ENCODE data around the gene BTG4.

- TF ChIP-seq, protein P1, sequence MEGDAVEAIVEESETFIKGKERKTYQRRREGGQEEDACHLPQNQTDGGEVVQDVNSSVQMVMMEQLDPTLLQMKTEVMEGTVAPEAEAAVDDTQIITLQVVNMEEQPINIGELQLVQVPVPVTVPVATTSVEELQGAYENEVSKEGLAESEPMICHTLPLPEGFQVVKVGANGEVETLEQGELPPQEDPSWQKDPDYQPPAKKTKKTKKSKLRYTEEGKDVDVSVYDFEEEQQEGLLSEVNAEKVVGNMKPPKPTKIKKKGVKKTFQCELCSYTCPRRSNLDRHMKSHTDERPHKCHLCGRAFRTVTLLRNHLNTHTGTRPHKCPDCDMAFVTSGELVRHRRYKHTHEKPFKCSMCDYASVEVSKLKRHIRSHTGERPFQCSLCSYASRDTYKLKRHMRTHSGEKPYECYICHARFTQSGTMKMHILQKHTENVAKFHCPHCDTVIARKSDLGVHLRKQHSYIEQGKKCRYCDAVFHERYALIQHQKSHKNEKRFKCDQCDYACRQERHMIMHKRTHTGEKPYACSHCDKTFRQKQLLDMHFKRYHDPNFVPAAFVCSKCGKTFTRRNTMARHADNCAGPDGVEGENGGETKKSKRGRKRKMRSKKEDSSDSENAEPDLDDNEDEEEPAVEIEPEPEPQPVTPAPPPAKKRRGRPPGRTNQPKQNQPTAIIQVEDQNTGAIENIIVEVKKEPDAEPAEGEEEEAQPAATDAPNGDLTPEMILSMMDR (IDR thresholded peaks at IDR 0.05) = no peak
- TF ChIP-seq POLR2A (IDR thresholded peaks at IDR 0.05) = no peak
- TF ChIP-seq POLR2AphosphoS5 (IDR thresholded peaks at IDR 0.05) = no peak
Measured at GRCh38 chr11:111472228-111472627, 40.0 kb downstream of the BTG4 start.

Data from upper lobe of left lung (tissue), 4 donors.